GDM1 (cell line): ENCODE data around the gene TBX1.

ENCODE experiments used
- DNase-seq: peaks from one replicate; lab custom pipeline; 2025; lab: John Stamatoyannopoulos, UW

The TBX1 gene

DNA sequence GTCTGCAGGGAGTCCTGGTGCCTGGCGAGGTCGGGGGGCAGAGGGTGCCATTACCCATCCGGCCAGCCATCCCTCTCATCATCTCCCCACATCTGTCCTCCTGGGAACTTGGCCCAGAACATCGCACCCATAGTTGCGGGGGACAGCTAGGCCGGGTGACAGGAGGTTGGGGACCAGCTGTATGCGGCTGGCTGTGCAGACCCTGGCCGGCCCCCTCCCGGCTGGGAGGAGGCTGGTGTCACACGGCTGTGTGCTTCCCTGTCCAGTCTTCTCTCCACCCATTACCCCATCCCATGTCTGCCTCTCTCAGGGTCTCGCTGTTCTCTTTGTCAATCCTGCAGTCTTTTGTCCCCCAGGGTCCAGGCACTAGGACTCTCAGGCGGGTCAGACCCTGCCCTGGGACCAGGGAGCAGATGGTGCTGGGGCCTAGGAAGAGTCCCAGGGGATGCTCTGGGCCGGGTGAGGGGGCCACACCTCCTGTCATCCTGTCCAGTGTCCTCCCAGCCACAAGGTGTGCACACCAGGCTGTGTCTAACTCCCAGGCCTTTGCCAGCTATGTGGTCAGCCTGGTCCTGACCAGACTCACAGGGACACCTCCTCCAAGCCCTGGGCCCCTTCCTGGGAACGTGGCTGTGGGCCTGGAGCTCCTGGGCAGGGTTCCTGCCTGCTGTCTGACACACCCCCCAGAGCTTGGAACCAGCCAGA, 6.4 kb upstream of the TBX1 start:
- DNase-seq: no peak

DNA sequence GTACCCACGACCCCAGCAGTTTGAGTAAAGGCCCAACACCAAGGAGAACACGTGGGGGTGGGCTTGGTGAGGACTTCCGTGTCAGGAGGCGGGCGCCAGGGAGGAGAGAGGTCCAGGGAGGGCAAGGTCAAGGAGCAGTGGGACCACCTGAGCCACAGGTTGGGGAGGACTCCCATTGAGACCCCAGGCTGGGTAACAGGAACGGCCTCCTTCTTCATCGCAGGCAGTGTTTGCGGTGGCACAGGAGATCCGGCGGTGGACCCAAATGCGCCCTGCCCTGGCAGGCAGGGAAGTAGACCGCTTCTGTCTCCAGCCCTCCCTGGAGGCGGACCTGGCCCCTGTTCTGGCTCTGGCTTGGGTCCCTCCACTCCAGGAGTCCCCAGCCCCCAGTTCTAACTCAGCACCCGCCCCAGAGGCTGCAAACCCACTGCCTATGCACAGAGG, 5.9 kb upstream of the TBX1 start:
- no peak for DNase-seq

DNA sequence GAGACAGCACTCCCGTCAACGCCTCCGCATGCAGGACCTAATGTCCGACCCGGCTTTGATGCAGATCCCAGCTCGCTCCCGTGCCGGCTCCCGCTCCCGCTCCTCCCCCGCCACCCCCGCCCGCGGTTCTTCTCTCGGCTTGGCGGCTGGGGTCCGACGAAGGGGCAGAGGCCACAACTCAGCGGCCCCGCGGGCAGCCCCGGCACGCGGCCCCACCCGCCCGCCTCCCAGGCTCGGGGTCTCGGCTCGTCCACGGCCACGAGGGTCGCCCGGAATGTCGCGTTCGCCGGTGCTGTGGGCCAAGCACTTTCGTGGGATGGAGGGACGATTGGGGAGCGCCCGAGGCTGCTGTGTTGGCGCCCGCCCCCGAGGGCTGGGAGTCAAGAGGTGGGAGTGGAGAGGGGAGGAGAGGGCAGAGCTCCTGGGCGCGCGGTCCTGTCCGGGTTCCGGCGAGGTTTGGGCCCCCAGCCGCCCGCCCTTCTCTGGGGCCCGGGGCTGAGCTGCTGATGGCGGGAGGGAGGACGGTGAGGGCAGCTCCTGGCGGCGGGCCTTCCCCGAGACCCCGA, 5.3 kb upstream of the TBX1 start:
- DNase-seq: no peak

DNA sequence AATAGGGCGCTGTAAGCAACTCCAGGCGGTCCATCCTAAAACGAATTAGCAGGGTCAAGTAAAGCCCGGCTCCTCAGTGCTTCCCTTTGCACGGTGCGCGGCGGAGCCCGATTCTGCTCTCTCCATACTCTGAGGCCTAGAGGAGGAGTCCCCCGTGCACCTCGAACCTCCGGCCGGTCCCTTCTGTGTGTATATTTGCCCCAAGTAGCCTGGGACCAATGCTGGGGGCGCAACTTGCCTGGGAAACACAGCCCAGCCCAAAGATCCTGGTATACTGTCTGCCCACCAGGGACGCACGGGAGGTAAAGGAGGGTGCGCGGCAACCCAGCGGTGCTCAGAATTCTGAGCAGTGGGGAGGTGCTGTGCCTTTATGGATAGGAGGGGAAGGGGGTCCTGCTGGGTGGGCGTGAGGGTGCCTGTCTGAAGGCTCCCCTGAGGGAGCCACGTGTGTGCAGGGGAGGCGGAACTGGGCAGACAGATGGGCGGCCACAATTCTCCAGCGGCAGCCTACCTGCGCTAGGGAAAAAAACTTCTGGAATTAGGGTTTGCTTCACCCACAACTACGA, 4.8 kb upstream of the TBX1 start:
- DNase-seq: no peak

DNA sequence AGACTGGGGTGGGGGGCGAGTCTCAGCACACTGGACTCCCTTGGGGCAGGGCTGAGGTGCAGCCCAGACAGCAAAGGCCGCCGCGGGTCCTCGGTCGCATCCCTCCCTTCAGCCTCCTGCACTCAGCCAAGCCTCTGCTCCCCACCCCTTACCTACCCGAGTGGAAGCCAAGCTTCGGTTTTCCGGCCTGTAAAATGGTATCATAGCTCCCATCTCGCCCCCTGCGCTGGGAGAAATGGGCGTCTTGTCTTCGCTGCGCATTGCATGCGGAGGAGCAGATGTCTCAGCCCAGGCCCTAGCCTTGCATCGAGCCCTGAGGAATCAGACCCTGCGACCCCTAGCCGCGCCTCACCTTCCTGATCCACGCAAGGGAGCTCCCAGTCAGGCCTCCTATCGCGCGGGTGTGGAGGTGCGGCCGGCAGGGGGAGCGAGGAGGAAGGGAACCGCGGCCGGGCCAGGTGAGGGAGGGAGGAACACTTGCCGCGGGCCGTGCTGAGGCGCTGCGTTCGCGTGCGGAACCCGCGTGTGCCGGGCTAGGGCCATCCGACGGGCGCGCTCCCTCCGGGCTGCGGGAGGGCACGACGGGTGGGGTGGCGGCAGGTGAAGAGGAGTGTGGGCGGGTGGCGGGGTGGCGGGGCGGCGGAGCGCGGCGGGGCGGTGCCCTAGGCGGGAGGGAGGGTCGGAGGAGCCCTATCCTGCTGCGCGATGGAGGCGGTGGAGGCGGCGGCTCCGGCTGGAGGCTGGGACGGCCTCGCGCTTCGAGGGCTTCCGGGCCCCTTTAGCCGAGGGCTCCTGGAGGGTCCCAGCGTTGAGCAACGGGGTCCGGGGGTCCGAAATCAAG, 4.1 kb upstream of the TBX1 start:
- DNase-seq: no peak

DNA sequence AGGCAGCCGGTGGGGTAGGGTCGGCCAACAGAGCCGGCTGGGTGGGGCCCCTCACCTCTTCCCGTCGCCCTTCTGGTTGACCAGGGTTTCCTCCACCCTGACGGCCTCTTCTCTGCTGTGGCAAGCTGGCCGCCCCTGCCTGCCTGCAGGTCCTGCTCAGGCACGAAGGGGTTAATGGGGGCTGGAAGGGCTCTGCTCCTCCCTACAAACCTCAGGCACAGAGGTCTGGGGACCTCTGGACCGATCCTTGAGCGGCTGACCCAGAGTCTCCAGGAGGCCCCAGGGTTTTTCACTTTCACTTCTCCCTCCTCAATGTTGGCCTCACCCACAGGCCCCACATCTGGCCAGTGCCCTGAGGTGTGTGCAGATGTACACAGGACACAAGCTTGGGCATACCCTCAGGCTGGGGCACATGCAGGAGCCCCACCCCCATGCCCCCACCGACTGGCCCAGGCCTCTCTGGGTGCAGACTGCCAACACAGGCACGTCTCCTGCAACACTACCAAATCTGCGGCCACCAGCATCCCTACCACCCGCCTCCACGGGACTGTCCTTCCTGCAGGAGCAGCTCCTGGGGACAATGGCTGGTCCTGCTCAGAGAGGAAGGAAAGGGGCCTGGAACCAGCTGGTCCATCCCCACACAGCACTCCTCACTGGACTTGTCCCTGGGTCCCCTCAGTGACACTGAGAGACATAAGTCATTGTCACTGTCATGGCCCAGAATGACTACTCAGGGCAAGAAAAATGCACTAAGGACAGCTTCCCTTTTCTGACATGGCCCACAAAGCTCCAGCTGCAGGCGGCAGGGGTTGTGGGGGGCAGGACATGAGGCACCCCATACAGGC, 3.2 kb upstream of the TBX1 start:
- DNase-seq: no peak

DNA sequence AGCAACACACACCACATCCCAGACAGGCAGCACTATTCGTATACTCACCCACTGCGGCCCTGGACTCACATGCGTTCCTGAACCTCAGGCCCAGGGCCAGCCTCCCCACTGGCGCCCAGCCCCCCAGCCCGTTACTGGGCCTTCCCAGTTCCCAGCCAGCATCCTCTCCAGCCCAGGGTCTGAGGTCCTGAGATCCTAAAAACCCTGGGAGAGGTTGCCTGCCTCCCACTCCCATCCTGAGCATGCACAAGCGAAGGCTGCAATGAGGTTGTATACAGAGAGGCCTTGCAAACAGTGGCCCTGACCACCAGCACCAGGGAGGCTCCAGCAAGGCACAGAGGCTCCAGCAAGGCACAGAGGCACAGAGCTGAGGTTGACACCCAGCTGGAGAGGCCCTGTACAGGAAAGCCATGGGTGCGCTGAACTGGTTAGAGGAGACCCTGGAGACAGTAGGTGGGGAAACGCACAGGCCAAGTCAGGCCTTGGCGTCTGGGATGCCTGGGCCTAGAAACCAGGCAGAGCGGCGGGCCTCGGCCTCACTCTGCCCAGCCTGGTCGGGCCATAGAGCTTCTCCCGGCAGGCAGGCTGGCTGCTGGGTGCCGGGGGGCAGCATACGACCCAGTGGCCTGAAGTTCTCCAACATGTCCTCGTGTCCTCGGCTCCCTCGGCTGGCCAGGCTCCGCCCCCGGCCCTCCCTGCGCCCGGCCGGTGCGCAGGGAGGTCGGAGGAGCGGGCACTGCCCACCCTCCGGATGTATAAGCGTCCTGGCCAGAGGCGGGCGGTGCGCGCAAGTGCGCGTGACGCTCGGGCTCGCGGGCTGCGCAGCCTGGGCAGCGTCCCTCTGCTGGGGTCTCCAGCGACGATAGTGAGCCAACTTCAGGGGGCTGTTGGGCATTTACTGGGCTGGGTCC, 2.3 kb upstream of the TBX1 start:
- no peak for DNase-seq

DNA sequence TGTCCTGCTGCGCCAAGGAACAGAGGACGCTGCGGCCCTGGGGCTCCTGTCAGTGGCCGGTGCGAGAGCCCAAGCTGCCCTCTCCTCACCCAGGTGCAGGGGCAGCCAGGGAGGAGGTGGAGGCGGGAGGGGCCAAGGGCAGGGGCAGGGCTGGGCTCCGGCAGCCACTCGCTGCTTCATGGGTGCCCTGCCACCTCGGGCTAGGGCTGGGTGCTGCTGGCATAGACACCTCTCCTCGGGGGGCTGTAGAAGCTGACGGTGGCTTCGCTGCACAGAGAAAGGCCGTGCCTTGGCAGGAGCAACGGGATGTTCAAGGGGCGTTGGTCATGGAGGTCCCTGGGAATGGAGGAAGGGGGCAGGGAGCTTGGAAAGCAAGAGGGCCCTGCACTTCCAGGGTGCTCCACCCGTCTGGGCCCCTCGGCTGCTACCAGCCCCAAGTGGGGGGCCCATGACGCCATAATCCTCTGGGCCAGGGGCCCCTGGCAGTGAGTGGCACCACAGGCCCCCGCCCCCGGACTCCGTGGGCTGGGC, 1.6 kb upstream of the TBX1 start:
- DNase-seq: no peak

DNA sequence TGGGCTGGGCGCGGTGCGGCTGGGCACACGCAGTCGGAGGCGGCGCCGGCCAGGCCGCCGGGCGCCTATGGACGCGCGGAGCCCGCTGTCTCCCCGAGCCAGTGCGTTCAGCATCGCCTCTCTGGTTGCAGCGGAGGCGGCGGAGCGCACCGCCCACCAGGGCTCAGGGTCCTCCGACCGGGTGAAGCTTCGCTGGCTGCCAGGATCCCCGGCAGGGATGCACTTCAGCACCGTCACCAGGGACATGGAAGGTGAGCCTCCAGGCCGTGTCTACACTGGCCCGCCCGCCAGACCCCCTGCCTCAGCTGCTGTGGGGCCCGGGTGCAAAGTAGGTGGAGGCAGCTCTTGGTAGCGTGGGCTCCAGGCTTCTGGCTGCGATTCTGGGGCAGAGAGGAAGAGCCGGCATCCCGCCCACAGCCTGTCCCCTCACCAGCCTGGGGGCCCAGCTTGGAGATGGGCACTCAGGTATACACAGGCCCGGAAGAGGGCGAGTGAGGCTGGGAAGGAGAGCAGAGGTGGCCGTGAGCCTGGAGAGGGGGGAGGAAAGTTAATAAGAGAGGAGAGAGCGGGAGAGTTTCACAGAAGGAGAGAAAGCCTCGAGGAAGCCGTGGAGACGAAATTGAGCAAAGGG, 1.0 kb upstream of the TBX1 start:
- no peak for DNase-seq

DNA sequence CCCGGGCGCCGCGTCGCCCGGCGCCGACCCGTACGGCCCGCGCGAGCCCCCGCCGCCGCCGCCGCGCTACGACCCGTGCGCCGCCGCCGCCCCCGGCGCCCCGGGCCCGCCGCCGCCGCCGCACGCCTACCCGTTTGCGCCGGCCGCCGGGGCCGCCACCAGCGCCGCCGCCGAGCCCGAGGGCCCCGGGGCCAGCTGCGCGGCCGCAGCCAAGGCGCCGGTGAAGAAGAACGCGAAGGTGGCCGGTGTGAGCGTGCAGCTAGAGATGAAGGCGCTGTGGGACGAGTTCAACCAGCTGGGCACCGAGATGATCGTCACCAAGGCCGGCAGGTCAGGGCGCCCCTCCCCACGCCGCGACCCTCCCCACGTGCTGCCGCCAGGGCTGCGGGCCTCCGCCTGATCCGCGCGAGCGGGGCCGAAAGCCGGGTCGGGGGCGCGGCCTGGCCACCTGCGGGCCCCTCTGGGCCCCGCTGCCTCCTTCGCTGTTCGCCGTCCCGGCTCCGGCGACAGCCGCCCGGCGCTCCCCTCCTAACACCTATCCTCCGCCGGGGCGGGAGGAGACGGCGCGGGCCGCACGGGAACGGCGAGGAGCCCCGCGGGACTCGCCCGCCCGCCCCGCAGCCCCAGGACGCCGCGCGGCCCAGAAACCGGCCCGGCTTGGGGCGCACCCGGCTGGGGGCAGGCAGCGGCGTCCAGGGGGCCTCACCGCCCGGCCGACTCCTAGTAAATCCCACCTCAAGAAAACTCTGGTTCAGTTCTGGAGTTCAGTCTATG, 560 bp downstream of the TBX1 start:
- DNase-seq: no peak

DNA sequence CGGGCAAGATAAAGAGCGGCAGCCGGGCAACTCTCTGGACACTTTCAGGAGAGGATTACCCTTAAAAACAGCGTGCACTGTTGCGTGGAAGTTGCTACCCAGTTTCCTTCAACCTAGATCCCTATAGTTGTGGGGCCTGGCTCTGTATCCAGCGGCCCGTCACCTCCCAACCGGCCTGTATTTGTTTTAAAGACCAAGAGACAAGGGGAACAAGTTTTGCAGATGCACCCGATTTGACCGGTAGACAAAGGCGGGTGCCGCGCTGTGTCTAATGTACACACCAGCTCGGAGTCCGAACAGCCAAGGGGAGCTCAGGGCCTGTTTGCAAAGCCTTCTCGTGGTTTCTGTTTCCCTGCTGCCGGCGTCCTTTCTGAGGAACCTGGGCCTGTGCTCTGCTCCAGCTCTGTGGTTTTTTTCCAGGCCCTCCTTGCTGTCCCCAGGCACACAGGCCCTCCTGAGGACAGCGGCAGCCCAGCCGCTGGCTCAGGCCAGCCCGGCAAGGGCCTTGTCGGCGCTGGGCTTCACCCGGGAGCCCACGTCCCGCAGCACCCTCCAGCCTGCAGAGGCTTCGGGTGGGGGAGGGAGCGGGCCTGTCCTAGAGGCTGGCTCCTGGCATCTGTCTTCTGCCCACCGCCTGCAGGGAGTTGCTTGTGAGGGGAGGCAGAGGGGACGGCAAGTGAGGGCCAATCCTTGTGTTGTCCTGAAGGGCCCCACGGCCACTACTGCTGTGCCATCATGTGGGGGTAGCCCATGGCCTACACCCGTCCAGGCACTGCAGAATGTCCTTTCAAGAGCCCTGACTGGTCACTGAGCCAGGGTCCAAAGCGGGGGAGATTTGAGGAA, 1.4 kb downstream of the TBX1 start:
- DNase-seq: no peak

DNA sequence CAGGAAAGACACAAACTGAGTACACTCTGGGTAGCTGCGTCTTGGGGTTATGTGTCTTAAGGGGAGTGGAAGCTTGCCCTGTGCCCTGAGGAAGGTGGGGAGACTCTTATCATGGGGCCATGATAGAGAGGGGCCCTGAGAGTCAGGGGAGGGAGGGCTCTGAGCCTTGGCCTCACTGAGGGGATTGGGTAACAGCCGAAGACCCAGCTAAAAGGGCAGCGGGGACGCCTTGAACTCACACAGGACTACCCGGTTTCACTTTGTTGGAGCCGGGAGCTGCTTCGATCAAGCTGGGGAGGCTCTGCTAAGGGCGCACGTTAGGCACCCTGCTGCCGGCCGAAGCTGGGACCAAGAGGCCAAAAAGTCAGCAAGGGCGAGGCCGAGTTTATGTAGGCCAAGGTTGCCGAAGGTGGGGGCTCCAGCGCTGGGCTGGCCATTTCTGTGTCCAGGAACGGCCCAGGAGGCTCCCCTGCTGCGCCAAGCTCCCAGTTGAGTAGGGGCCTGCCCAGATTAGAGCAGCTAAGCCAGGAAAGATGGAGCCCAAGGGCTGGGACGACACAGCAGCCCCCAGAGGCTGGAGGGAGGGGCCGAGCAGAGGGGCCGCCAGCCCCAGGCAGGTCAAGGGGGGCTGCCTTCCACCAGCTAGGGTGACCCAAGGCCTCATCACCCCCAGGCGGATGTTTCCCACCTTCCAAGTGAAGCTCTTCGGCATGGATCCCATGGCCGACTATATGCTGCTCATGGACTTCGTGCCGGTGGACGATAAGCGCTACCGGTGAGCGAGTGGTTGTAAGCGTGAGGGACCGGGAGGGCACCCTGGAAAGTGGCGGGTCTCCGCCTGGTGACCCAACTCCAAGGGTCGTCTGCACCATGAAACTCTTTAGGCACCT, 2.2 kb downstream of the TBX1 start:
- no peak for DNase-seq

DNA sequence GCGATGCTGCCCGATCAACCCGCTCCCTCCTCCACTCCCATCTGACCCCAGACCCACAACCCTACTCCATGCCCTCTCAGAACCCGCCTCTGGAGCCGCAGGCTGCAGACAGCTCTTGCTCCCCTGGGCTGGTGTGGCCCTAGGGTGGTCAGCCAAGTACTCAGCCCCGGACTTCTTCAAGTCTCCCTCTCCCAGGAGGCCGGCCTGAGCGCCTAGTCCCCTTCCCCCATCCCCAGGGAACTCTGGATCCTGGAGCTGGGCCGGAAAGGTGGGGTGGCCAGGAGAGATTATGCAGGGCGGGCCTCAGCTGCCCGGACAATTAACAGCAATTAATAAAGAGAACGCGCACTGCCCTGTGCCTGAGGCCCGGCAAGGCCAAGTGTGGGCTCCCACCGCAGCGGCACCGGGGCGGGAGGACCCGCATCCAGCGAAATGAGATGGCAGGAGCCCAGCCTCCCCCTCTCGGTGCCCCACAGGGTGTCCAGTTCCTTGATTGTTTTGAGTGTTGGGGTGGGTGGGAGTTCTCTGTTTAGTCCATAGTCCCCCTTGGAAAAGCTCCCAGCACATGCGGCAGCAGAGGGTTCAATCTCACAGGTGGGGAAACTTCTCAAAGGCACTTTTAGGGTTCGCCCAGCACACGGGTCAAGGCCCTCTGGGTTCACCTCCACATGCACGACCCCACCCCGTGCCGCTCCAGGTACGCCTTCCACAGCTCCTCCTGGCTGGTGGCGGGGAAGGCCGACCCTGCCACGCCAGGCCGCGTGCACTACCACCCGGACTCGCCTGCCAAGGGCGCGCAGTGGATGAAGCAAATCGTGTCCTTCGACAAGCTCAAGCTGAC, 3.1 kb downstream of the TBX1 start:
- no peak for DNase-seq

DNA sequence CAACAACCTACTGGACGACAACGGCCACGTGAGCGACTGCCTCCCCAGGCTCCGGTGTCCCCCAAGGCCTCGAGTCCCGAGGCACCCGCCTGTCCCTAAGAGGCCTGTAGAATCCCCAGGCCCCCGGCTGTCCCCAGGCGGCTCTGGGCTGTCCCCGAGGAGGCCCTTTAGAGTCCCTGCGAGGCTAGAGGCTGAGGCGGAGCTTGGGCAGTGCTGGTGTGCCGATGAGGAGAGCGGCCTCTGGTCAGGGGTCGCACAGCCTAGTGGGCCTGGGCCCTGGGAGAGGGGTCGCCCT, 3.7 kb downstream of the TBX1 start:
- DNase-seq: no peak

DNA sequence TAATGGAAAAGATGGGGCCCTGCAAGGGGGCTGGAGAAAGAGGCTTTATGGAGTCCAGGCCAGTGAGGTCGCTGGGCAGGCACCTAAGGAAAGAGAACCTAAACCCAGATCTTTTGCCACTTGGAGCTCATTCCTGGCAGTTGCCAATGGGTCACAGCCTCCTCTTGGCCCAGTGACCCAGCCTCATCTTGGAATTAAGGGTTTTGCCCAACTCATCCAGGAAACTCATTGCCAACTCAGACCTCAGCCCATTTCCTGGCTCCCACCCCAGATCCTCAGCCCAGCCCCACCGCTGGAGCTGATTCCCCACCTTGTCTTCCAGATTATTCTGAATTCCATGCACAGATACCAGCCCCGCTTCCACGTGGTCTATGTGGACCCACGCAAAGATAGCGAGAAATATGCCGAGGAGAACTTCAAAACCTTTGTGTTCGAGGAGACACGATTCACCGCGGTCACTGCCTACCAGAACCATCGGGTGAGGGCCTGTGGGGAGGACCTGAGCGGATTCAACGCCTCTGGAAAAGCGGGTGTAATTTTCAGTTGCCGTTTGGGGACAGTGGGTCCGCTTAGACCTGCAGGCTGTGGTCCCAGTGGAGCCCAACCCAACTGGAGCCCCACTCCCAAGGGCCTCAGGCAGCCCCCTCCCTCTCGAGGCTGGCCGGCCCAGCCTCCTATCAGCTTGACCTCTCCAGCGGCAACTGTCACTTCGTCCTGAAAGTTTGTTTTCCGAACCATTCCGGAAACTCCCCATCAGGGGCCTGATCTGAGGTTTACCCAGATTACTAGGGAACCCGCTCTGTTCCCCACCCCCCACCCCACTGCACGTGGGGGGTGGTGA, 4.3 kb downstream of the TBX1 start:
- DNase-seq: no peak
